Brain microvascular endothelial cell (primary cell): ENCODE results near the gene MKRN3.
A peak's percentile ranks its signal among the peaks of the same experiment; 100 is the strongest.

ENCODE experiments used
- DNase-seq: peaks from one replicate; pipeline ENCODE4 v3.0.0-alpha.2; 2020
- H3K27ac ChIP-seq: fragments of 250-450 bp; sonication (Bioruptor Pico); 2 replicates; pipeline ENCODE4 v1.5.1; 2020; ENCODE audit warnings: mild to moderate bottlenecking, moderate library complexity
- H3K27me3 ChIP-seq: fragments of 250-450 bp; sonication (Bioruptor Pico); replicated peaks from 2 replicates; pipeline ENCODE4 v1.5.1; 2020; ENCODE audit warnings: mild to moderate bottlenecking
- H3K36me3 ChIP-seq: fragments of 250-450 bp; sonication (Bioruptor Pico); replicated peaks from 2 replicates; pipeline ENCODE4 v1.5.1; 2020; ENCODE audit warnings: mild to moderate bottlenecking
- H3K4me3 ChIP-seq: 2 replicates; pipeline ENCODE4 v1.5.1; 2011; ENCODE audit warnings: low read depth, mild to moderate bottlenecking, control low read depth, low read length, moderate library complexity
- in situ Hi-C: cut with HindIII; loops from 2 replicates; pipeline ENCODE4 v1.10.0; 2017; ENCODE audit warnings: low sequenced_read_pairs, low pct_ligation_motif_present
- TF ChIP-seq, protein P1 (sequence below): IDR thresholded peaks from 2 replicates; pipeline ENCODE4 v1.5.1; 2011; ENCODE audit warnings: low read depth, mild to moderate bottlenecking, moderate library complexity, low read length, control low read depth, inconsistent platforms; ENCODE audit errors: missing control alignments

MKRN3 gene

DNA sequence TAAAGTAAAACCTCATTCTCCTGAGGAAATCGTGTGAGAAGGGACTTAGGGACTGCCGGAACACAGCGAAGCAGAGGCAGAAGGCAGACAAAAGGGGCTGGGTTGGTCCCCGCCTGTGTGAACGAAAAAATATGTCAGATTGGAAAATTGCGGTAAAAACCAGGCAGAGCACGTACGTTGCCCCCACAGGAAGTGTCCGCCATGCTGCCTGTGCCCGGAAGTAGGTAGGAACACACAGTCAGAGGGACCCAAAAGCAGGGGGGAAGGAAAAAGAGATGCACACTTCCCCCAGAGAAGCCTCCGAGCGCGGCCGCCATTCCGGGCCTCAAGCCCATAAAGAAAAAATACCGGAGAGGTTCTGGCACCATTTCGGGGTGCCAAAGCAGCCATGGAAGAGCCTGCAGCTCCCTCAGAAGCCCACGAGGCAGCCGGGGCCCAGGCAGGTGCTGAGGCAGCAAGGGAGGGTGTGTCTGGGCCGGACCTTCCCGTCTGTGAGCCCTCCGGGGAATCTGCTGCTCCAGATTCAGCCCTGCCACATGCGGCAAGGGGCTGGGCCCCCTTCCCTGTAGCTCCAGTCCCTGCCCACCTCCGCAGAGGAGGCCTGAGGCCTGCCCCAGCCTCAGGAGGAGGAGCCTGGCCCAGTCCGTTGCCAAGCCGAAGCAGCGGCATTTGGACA is at the start of gene MKRN3:
TSS of gene MKRN3 (plus strand) at position 280 of the 676 bp plus-strand sequence. CDS start at position 389, 109 bp downstream.
- Histone ChIP-seq H3K27me3 (no peaks in the 10 kb centered on the region), H3K4me3 (peak within 1 kb of the TSS; percentile 41), H3K27ac (no peak within 1 kb of the TSS), H3K36me3 (no peaks in the 10 kb centered on the region)
- TF ChIP-seq, protein P1, sequence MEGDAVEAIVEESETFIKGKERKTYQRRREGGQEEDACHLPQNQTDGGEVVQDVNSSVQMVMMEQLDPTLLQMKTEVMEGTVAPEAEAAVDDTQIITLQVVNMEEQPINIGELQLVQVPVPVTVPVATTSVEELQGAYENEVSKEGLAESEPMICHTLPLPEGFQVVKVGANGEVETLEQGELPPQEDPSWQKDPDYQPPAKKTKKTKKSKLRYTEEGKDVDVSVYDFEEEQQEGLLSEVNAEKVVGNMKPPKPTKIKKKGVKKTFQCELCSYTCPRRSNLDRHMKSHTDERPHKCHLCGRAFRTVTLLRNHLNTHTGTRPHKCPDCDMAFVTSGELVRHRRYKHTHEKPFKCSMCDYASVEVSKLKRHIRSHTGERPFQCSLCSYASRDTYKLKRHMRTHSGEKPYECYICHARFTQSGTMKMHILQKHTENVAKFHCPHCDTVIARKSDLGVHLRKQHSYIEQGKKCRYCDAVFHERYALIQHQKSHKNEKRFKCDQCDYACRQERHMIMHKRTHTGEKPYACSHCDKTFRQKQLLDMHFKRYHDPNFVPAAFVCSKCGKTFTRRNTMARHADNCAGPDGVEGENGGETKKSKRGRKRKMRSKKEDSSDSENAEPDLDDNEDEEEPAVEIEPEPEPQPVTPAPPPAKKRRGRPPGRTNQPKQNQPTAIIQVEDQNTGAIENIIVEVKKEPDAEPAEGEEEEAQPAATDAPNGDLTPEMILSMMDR: no peak
- in situ Hi-C loops: no loop called here
- no peak for DNase-seq

DNA sequence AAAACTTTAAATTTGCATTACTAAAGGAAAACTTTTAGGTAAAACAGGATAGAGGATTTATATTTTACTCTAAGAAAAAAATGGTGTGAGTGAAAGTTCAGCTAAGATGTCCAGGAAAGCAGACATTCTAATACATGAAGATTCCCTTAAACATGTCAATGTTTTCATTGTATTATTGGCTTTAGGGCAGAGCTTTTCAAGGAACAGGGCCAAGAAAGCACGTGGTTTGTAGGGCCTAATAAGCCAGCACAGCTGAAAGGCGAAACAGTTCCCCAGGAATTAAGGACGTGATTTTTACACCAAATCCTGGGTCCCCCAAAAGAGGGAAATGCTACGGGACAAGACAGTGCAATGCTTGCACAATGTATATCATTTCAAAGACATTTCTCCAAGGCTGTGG is 48.6 kb upstream of the MKRN3 start:
- in situ Hi-C loops: no loop called here
- H3K27ac ChIP-seq: no peak overlapping the region
- no peak for DNase-seq
- no peak overlapping the region for H3K4me3 ChIP-seq
- TF ChIP-seq, protein P1: no peak
- H3K36me3 ChIP-seq: no peaks in the 10 kb centered on the region
- no peaks in the 10 kb centered on the region for H3K27me3 ChIP-seq

DNA sequence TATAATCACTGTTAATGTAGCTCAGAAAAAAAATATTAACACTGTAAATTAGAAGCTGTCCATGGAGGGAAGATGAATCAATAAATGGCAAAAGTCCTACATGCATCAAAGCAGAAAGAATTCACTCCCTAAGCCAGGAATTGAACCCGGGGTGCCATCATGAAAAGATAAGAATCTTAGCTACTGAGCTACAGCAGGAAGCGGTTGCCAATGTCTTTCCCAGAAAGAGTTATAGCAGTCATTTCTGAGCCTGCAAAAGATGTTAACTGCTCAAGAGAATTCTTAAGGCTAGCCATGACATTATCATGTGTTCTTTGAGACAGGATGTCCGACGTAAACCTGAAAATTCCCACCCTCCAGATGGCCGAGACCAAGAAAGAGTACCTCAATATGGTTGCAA is 47.4 kb upstream of the MKRN3 start:
- no peak overlapping the region for H3K4me3 ChIP-seq
- no peak for DNase-seq
- no peak overlapping the region for H3K27ac ChIP-seq
- H3K36me3 ChIP-seq: no peaks in the 10 kb centered on the region
- TF ChIP-seq, protein P1: no peak
- in situ Hi-C loops: no loop called here
- H3K27me3 ChIP-seq: no peaks in the 10 kb centered on the region

DNA sequence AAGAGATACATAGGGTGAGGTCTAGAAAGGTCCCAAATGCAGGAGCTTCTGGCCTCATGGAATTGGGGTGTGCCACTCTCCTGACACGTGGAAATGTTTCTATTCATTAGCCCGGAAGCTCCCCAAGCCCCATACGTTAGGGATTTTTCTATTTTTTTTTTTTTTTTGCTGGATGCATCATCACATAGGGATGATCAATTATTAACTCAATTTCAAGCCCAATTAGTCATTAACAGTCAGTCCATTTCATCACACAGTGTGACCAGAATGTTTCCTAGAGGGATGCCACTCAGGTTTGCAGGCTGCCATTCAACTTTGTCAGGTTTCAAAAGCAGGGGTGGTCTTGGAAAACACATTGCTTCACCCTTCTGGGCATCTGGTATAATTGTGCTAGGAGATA is 40.7 kb upstream of the MKRN3 start:
- Histone ChIP-seq H3K4me3 (no peak overlapping the region), H3K36me3 (no peaks in the 10 kb centered on the region), H3K27ac (no peak overlapping the region), H3K27me3 (no peaks in the 10 kb centered on the region)
- DNase-seq: no peak
- in situ Hi-C loops: no loop called here
- TF ChIP-seq, protein P1: no peak

DNA sequence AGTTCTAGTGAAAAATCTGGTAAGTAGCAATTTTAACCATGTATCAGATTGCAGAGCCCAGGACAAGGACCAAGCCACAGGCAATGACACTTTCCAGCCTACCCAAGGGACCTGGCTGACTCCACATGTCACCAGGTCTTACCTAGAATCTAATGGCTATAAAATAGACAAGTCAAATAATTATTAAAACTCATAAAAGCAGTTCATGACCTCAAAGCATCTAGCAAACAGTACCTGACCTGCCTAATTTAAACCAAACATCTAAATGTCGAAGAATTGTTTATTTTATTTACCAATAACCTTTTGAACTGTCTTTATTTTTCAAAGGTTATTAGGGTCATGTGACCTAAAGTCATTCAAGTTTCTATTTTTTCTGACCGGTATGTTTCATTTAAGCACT is 35.6 kb upstream of the MKRN3 start:
- TF ChIP-seq, protein P1: no peak
- in situ Hi-C loops: no loop called here

DNA sequence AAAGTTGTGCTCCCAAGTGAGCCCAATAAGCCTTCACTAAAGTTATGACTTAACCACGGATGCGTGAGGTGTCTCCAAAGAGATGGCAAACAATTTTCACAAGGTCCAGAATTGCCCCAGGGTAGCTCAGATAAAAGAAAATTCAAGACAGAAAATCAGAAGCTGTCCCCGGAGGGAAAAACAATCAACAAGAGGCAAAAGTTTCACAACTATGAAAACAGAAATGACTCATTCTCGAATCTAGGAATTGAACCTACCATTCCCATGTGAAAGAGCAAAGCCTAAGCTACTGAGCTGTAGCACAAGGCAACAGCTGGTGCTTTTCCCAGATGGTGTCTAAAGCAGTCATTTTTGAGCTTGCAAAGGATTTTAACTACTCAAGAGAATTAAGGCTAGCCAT is 33.5 kb upstream of the MKRN3 start:
- H3K27ac ChIP-seq: no peak overlapping the region
- H3K27me3 ChIP-seq: no peaks in the 10 kb centered on the region
- no peak for DNase-seq
- TF ChIP-seq, protein P1: no peak
- no peak overlapping the region for H3K4me3 ChIP-seq
- in situ Hi-C loops: no loop called here
- no peaks in the 10 kb centered on the region for H3K36me3 ChIP-seq

More for the DNA sequence above, 35.6 kb upstream of the MKRN3 start:
- no peak for DNase-seq
- Histone ChIP-seq H3K27me3 (no peaks in the 10 kb centered on the region), H3K27ac (no peak overlapping the region), H3K4me3 (no peak overlapping the region), H3K36me3 (no peaks in the 10 kb centered on the region)
